Measurements from ENCODE around the gene SLC4A9.

GRCh38 chr5:140402258-140403074 lies 42.5 kb downstream of the SLC4A9 start:
- TF ChIP-seq, protein P1, sequence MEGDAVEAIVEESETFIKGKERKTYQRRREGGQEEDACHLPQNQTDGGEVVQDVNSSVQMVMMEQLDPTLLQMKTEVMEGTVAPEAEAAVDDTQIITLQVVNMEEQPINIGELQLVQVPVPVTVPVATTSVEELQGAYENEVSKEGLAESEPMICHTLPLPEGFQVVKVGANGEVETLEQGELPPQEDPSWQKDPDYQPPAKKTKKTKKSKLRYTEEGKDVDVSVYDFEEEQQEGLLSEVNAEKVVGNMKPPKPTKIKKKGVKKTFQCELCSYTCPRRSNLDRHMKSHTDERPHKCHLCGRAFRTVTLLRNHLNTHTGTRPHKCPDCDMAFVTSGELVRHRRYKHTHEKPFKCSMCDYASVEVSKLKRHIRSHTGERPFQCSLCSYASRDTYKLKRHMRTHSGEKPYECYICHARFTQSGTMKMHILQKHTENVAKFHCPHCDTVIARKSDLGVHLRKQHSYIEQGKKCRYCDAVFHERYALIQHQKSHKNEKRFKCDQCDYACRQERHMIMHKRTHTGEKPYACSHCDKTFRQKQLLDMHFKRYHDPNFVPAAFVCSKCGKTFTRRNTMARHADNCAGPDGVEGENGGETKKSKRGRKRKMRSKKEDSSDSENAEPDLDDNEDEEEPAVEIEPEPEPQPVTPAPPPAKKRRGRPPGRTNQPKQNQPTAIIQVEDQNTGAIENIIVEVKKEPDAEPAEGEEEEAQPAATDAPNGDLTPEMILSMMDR (IDR thresholded peaks at IDR 0.05): no peak
- no peak for TF ChIP-seq POLR2A (IDR thresholded peaks at IDR 0.05)
- TF ChIP-seq POLR2AphosphoS5 (IDR thresholded peaks at IDR 0.05; ENCODE audit: insufficient read depth in 1 of 2, low read depth in 1 of 2): no peak

All from vagina (tissue), 2 donors.